NCI-H510A treated with DMSO at 0.1 percent for 48 hours (cell line): ENCODE data around the gene KCNA5.

Source experiments
- DNase-seq: peaks from one replicate; lab custom pipeline; 2025; lab: John Stamatoyannopoulos, UW

Gene KCNA5

GRCh38 chr12:5064913-5065490, 21.3 kb downstream of the KCNA5 start:
- DNase-seq, result no peak

- no peak for DNase-seq
These were observed 22.6 kb downstream of the KCNA5 start for GRCh38 chr12:5066251-5066650.

- no peak for DNase-seq
These were observed 24.4 kb downstream of the KCNA5 start for GRCh38 chr12:5068126-5068525.

GRCh38 chr12:5068619-5069018, 24.9 kb downstream of the KCNA5 start:
- no peak for DNase-seq

GRCh38 chr12:5070090-5070489, 26.4 kb downstream of the KCNA5 start:
- DNase-seq, result no peak

GRCh38 chr12:5071496-5071895, 27.8 kb downstream of the KCNA5 start:
- DNase-seq, result no peak

GRCh38 chr12:5072311-5072710, 28.6 kb downstream of the KCNA5 start:
- no peak for DNase-seq

- DNase-seq, result no peak
These were observed 29.4 kb downstream of the KCNA5 start for GRCh38 chr12:5073054-5073453.

- DNase-seq, result no peak
These were observed 30.2 kb downstream of the KCNA5 start for GRCh38 chr12:5073853-5074252.

- no peak for DNase-seq
These were observed 33.1 kb downstream of the KCNA5 start for GRCh38 chr12:5076761-5077160.

GRCh38 chr12:5078423-5078822, 34.7 kb downstream of the KCNA5 start:
- DNase-seq, result no peak

- DNase-seq, result no peak
These were observed 37.3 kb downstream of the KCNA5 start for GRCh38 chr12:5081016-5081415.

GRCh38 chr12:5083955-5084849, 40.5 kb downstream of the KCNA5 start:
- peak; percentile 14 for DNase-seq

- no peak for DNase-seq
These were observed 42.2 kb downstream of the KCNA5 start for GRCh38 chr12:5085896-5086295.

GRCh38 chr12:5087831-5088554, 44.3 kb downstream of the KCNA5 start:
- DNase-seq, result no peak

- DNase-seq, result no peak
These were observed 45.0 kb downstream of the KCNA5 start for GRCh38 chr12:5088586-5089264.

GRCh38 chr12:5094551-5094950, 50.9 kb downstream of the KCNA5 start:
- DNase-seq, result no peak

GRCh38 chr12:5094986-5095385, 51.3 kb downstream of the KCNA5 start:
- no peak for DNase-seq
